BJ (cell line): Measurements from ENCODE around the gene KLHL10. TPM values are rescaled to one million over a fixed set of nuclear protein-coding genes. Genes with fewer than 3 reads are reported as not detected.
"Not testable (repeated sequence)": the region's sequence is repeated elsewhere in the genome, so short reads cannot be mapped to it uniquely, and the experiment has no call there.

Experiments
- CTCF ChIA-PET: fragments of 350-600 bp; formaldehyde crosslinking; extraction: SDS; loops from one replicate; lab custom pipeline; 2021; ENCODE audit warnings: antibody characterized with exemption, inconsistent platforms; lab: Yijun Ruan, JAX
- POLR2A ChIA-PET: fragments of 300-600 bp; sonication (Branson Sonifier 250); formaldehyde crosslinking; extraction: SDS; loops from one replicate; lab custom pipeline; 2021; ENCODE audit warnings: antibody characterized with exemption; lab: Charles Lee
- DNase-seq: peaks from one replicate; pipeline ENCODE4 v3.0.0-alpha.2; 2011; ENCODE audit warnings: low read depth
- H3K27me3 ChIP-seq: 2 replicates; pipeline ENCODE4 v1.6.0; 2011; ENCODE audit warnings: low read length; ENCODE audit not compliant: control insufficient read depth, insufficient read depth
- H3K36me3 ChIP-seq: 2 replicates; pipeline ENCODE4 v1.5.1; 2011; ENCODE audit warnings: low read length; ENCODE audit not compliant: control insufficient read depth, insufficient read depth
- H3K4me3 ChIP-seq: 2 replicates; pipeline ENCODE4 v1.5.1; 2011; ENCODE audit warnings: low read depth, mild to moderate bottlenecking, control low read depth, low read length
- polyA plus RNA-seq: library from polyadenylated mRNA; depleted of rRNA; stranded (reverse); fragments of >200 nt; gene quantifications from 2 replicates; pipeline ENCODE4 v1.2.3, GENCODE V29; 2011
- TF ChIP-seq, protein P1 (sequence below): IDR thresholded peaks from 2 replicates; pipeline ENCODE4 v1.5.1; 2011; ENCODE audit warnings: low read depth, mild to moderate bottlenecking, control low read depth, inconsistent platforms, low read length, moderate library complexity; ENCODE audit not compliant: insufficient read depth

Gene KLHL10
- polyA plus RNA-seq, 1 experiment: 0.74 TPM

DNA sequence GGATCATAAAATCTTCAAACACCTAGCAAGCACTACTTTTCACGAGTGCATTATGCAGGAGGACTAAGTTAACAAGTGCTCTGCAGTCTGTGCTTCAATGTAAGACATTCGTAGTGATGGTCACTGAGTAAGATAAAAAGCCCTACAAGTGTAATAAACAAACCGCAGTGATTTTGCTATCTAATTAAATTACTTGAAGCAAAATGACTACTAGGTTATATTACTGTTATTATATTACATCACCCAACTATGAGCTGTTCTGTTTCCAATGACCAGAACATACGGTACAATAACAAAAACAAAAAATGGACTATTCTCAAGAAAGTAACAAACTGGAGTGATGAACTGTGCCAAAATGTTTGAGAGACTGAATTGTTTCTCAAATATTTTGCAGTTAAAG lies 11.2 kb downstream of the KLHL10 start:
- ChIA-PET CTCF (interaction anchor here (0.9 to 1.9 kb wide), 3 partner anchors 12 to 47 kb away, joined by 3 to 4 read pairs (median 4); no protein-coding TSS in a partner anchor), POLR2A (no interaction called here)
- no peaks in the 10 kb centered on the region for H3K27me3 ChIP-seq
- no peak overlapping the region for H3K4me3 ChIP-seq
- H3K36me3 ChIP-seq: no peaks in the 10 kb centered on the region
- no peak for DNase-seq
- TF ChIP-seq, protein P1, sequence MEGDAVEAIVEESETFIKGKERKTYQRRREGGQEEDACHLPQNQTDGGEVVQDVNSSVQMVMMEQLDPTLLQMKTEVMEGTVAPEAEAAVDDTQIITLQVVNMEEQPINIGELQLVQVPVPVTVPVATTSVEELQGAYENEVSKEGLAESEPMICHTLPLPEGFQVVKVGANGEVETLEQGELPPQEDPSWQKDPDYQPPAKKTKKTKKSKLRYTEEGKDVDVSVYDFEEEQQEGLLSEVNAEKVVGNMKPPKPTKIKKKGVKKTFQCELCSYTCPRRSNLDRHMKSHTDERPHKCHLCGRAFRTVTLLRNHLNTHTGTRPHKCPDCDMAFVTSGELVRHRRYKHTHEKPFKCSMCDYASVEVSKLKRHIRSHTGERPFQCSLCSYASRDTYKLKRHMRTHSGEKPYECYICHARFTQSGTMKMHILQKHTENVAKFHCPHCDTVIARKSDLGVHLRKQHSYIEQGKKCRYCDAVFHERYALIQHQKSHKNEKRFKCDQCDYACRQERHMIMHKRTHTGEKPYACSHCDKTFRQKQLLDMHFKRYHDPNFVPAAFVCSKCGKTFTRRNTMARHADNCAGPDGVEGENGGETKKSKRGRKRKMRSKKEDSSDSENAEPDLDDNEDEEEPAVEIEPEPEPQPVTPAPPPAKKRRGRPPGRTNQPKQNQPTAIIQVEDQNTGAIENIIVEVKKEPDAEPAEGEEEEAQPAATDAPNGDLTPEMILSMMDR: no peak

DNA sequence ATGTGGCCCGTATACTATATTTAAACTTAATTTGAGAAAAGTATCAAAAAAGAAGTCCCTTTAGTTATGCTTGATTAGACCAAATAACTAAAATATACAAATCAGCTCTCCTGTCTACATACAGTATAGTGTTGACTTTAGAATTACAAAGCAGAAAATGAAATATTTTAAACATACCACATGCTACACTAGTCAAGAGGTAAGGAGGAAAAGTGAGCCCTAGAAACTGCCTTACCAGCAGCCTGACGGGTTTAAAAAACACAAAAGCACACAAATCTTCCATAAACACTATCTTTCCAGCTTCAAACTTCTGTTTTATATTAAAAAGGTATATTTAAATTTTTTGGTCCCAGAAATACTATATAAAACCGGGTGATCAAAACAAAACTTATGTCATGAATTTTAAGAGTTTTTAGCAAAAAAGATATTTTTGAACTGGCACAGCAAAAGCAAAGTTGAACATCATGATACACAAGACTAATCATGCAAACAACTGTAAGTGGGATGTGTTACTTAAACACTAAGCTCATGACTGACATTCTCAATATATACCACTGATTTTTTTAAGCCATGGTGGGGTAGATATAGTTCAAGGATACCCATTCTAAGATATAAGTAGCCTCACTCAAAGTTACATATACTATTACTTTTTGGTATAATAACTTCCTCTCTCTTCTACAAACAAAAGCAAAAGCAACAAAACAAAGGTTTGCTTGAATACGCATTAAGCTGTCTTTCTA lies 11.8 kb downstream of the KLHL10 start:
- H3K36me3 ChIP-seq: no peaks in the 10 kb centered on the region
- no peak overlapping the region for H3K4me3 ChIP-seq
- POLR2A ChIA-PET: no interaction called here
- H3K27me3 ChIP-seq: no peaks in the 10 kb centered on the region
- TF ChIP-seq, protein P1: no peak
- CTCF ChIA-PET: interaction anchor here (0.6 to 1.9 kb wide), 4 partner anchors 15 to 95 kb away, joined by 3 to 4 read pairs (median 4); no protein-coding TSS in a partner anchor
- no peak for DNase-seq

DNA sequence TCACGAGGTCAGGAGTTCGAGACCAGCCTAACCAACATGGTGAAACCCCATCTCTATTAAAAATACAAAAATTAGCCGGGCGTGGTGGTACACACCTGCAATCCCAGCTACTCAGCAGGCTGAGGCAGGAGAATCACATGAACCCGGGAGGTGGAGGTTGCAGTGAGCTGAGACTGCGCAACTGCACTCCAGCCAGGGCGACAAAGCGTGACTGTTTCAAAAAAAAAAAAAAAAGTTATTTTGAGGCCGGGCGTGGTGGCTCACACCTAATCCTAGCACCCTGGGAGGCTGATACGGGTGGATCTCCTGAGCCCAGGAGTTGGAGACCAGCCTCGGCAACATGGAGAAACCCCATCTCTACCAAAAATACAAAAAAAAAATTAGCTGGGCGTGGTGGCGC lies 13.8 kb downstream of the KLHL10 start:
- DNase-seq, H3K36me3 ChIP-seq, POLR2A ChIA-PET, H3K27me3 ChIP-seq, H3K4me3 ChIP-seq: not testable (repeated sequence)
- CTCF ChIA-PET: interaction anchor here (0.7 to 1.4 kb wide), 3 partner anchors 10 to 175 kb away, joined by 3 read pairs; no protein-coding TSS in a partner anchor

DNA sequence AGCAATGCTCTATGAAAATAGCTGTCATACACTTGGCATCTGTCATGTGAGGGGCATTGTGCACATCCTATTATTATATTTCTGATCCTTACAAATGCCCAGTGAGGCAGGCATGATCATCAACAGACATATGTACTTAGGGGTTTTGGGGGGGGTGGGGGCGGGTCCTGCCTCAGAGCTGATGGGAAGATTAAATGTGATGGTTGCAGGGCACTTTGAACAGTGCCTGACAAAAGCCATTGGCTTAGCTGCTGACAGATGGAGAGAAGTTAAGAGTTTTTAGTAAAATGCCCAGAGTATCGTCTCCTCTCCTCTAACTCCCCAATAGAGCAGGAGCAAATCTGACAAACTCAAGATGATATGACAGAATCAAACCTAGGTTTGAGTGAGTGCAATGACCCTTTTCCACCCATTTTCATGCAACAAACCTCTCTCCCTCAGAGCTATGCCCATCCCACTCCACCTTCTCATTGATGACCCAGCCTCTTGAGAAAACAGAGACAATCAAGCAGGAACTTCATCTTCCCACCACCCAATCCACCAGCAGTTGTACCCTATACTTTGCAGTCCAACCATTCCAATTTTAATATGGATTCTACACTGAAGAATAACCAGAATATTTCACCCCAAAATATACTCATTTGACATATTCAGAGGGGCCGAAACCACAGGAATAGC lies 22.8 kb downstream of the KLHL10 start:
- H3K36me3 ChIP-seq: no peaks in the 10 kb centered on the region
- no peak overlapping the region for H3K4me3 ChIP-seq
- TF ChIP-seq, protein P1: no peak
- CTCF ChIA-PET: interaction anchor here (1.0 to 1.1 kb wide), 3 partner anchors 12 to 58 kb away, joined by 3 read pairs; partner anchors contain the start of gene ACLY
- DNase-seq: no peak
- no peaks in the 10 kb centered on the region for H3K27me3 ChIP-seq
- POLR2A ChIA-PET: no interaction called here

DNA sequence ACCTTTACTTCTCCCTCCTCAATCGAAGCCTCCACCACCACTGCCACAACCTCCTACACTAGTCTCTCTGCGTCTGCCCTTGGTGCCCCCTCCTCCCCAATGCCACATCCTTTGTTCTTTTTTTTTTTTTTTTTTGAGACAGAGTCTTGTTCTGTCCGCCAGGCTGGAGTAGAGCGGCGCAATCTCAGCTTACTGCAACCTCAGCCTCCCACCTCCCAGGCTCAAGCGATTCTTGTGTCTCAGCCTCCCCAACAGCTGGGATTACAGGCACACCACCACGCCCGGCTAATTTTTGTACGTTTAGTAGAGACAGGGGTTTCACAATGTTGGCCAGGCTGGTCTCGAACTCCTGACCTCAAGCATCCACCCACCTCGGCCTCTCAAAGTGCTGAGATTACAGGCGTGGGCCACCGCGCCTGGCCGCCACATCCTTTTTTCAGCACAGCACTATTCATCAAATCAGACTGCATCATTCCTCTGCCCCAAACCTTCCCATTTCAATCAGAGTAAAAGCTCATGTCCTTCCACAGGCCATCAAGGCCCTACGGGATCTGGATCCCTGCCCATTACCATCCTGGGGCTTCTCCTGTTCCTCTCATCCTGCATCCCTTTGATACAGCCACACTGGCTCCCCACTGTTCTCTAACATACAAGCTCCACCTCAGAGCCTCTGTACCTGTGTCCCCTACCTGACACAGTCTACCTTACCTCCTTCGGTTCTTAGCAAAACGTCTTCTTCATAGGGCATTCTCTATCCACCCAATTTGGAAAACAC lies 25.6 kb downstream of the KLHL10 start:
- Histone ChIP-seq H3K36me3 (peaks cover 6% of the 10 kb centered on the region; the same call in 1 of the 2 replicates), H3K27me3 (no peaks in the 10 kb centered on the region), H3K4me3 (peak overlapping the region; percentile 97)
- ChIA-PET POLR2A (no interaction called here), CTCF (interaction anchor here (0.6 to 2.2 kb wide), 3 partner anchors 9 to 97 kb away, joined by 3 to 4 read pairs (median 3); no protein-coding TSS in a partner anchor)
- TF ChIP-seq, protein P1: no peak
- no peak for DNase-seq
